H1 (cell line): Measurements from ENCODE around the gene GALE.

Experiments used
- EP300 ChIP-seq, 2 experiments: IDR thresholded peaks; 1 replicate in 1 of 2; 2 replicates in 1 of 2; pipeline ENCODE4 v1.6.1; 2011 to 2012; ENCODE audit warnings: low read depth in 2 of 2, low read length in 2 of 2, mild to moderate bottlenecking in 2 of 2, borderline replicate concordance in 1 of 2, inconsistent platforms in 1 of 2, moderate library complexity in 1 of 2
- POLR2AphosphoS5 ChIP-seq: IDR thresholded peaks from 2 replicates; pipeline ENCODE4 v1.6.1; 2011; ENCODE audit warnings: low read depth, low read length
- YY1 ChIP-seq: IDR thresholded peaks from 2 replicates; pipeline ENCODE4 v1.6.1; 2011; ENCODE audit warnings: low read depth, mild to moderate bottlenecking, low read length
- ZNF274 ChIP-seq: IDR thresholded peaks from 2 replicates; pipeline ENCODE4 v1.7.0; 2012; ENCODE audit warnings: low read length, borderline replicate concordance; ENCODE audit errors: extremely low read depth
- TF ChIP-seq, protein P1 (sequence below), 3 experiments: IDR thresholded peaks; 1 replicate in 2 of 3; 2 replicates in 1 of 3; pipeline versions ENCODE4 v1.5.1 to v1.6.1; 2011; ENCODE audit warnings: low read length in 3 of 3, mild to moderate bottlenecking in 3 of 3, inconsistent platforms in 2 of 3, low read depth in 1 of 3, moderate library complexity in 1 of 3; ENCODE audit not compliant: insufficient read depth in 1 of 3; ENCODE audit errors: control extremely low read depth in 1 of 3
- TF ChIP-seq, protein P2 (sequence below): IDR thresholded peaks from 2 replicates; pipeline ENCODE4 v1.6.1; 2011; ENCODE audit warnings: low read depth, mild to moderate bottlenecking, low read length; ENCODE audit not compliant: insufficient read depth

DNA sequence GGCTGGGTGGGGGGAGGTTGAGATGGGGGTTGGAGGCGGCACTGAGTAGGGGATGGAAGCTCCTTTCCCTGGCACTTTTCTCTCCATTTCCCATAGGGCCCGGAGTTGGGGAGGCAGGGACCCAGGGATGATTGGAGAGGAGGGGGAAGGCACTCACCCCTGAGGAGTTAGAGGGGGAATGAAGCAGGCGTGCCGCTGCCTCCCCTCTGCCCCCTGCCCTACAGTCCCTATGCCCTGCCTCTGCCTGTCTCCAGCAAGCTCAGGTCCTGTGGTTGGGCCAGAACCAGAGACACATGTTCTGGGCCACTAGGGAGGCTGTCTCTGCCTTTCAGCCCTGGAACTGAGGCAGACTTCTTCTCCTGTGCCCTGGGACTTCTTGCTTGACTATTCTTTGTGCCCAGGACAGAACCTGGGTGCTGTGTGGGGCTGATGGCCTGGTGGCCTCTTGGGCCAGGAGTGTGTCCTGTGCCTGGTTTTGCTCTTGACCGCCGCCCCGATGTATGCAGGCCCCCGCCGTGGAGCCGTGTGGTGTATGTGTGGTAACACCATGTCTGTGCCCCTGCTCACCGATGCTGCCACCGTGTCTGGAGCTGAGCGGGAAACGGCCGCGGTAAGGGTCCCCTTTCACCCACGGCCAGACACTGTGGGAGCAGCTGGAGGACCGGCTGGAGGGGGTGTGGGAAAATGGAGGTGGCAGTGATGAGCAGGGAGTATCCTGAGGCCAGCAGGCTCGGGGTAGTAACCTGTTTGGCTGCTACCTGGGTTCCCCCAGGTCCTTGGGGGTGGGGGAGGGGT lies 8.2 kb downstream of the GALE start:
- TF ChIP-seq, protein P1, sequence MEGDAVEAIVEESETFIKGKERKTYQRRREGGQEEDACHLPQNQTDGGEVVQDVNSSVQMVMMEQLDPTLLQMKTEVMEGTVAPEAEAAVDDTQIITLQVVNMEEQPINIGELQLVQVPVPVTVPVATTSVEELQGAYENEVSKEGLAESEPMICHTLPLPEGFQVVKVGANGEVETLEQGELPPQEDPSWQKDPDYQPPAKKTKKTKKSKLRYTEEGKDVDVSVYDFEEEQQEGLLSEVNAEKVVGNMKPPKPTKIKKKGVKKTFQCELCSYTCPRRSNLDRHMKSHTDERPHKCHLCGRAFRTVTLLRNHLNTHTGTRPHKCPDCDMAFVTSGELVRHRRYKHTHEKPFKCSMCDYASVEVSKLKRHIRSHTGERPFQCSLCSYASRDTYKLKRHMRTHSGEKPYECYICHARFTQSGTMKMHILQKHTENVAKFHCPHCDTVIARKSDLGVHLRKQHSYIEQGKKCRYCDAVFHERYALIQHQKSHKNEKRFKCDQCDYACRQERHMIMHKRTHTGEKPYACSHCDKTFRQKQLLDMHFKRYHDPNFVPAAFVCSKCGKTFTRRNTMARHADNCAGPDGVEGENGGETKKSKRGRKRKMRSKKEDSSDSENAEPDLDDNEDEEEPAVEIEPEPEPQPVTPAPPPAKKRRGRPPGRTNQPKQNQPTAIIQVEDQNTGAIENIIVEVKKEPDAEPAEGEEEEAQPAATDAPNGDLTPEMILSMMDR (IDR thresholded peaks at IDR 0.05; ENCODE audit: control extremely low read depth in 1 of 3, insufficient read depth in 1 of 3, low read depth in 1 of 3, low read length in 3 of 3): no peak
- TF ChIP-seq POLR2AphosphoS5: no peak
- TF ChIP-seq ZNF274: no peak
- TF ChIP-seq, protein P2, sequence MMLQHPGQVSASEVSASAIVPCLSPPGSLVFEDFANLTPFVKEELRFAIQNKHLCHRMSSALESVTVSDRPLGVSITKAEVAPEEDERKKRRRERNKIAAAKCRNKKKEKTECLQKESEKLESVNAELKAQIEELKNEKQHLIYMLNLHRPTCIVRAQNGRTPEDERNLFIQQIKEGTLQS: no peak
- TF ChIP-seq EP300 (IDR thresholded peaks at IDR 0.05; ENCODE audit: borderline replicate concordance in 1 of 2, low read depth in 2 of 2, low read length in 2 of 2): no peak
- TF ChIP-seq YY1: no peak
